Smooth muscle cell (in vitro differentiated cells): ENCODE data around the gene ANTXRL. TPM values are rescaled to one million over a fixed set of nuclear protein-coding genes. Genes with fewer than 3 reads are reported as not detected.
"Not testable (repeated sequence)": the region's sequence is repeated elsewhere in the genome, so short reads cannot be mapped to it uniquely, and the experiment has no call there.

ENCODE experiments used
- DNase-seq: peaks from one replicate; lab custom pipeline; 2025; ENCODE audit not compliant: unreplicated experiment; lab: John Stamatoyannopoulos, UW
- H2AFZ ChIP-seq: fragments of 200-600 bp; sonication (generic); 2 replicates; pipeline ENCODE4 v1.6.0; 2016; ENCODE audit warnings: antibody characterized with exemption, low read depth, mild to moderate bottlenecking
- H3F3A ChIP-seq: fragments of 200-600 bp; sonication (generic); 2 replicates; pipeline ENCODE4 v1.6.0; 2017; ENCODE audit warnings: antibody characterized with exemption, low read depth
- H3K27ac ChIP-seq: fragments of 200-600 bp; sonication (generic); 2 replicates; pipeline ENCODE4 v1.5.1; 2016; ENCODE audit warnings: low read depth, mild to moderate bottlenecking
- H3K27me3 ChIP-seq: fragments of 200-600 bp; sonication (generic); 2 replicates; pipeline ENCODE4 v1.6.1; 2016; ENCODE audit warnings: low read depth, mild to moderate bottlenecking
- H3K36me3 ChIP-seq: fragments of 200-600 bp; sonication (generic); 2 replicates; pipeline ENCODE4 v1.5.1; 2016; ENCODE audit warnings: low read depth
- H3K4me1 ChIP-seq: fragments of 200-600 bp; sonication (generic); 2 replicates; pipeline ENCODE4 v1.5.1; 2016; ENCODE audit warnings: low read depth
- H3K4me2 ChIP-seq: fragments of 200-600 bp; sonication (generic); 2 replicates; pipeline ENCODE4 v1.6.0; 2016; ENCODE audit warnings: mild to moderate bottlenecking
- H3K4me3 ChIP-seq: fragments of 200-600 bp; sonication (generic); 2 replicates; pipeline ENCODE4 v1.5.1; 2016; ENCODE audit warnings: mild to moderate bottlenecking
- H3K79me2 ChIP-seq: fragments of 200-600 bp; sonication (generic); 2 replicates; pipeline ENCODE4 v1.6.0; 2016; ENCODE audit warnings: low read depth, mild to moderate bottlenecking
- H3K9ac ChIP-seq: fragments of 200-600 bp; sonication (generic); 2 replicates; pipeline ENCODE4 v1.6.0; 2016; ENCODE audit warnings: low read depth
- H3K9me3 ChIP-seq: fragments of 200-600 bp; sonication (generic); replicated peaks from 2 replicates; pipeline ENCODE4 v1.5.1; 2016; ENCODE audit warnings: low read depth
- H4K20me1 ChIP-seq: fragments of 200-600 bp; sonication (generic); 2 replicates; pipeline ENCODE4 v1.6.0; 2016; ENCODE audit warnings: low read depth
- CTCF ChIP-seq: fragments of 200-600 bp; sonication (generic); IDR thresholded peaks from 2 replicates; pipeline ENCODE4 v1.5.1; 2017; ENCODE audit warnings: borderline replicate concordance, mild to moderate bottlenecking, antibody characterized with exemption; ENCODE audit not compliant: insufficient read depth, poor library complexity, severe bottlenecking
- WGBS: methylation state at CpG from one replicate; pipeline ENCODE4 v1.1.7; 2016; ENCODE audit warnings: low lambda C conversion rate; 5-methylcytosine and 5-hydroxymethylcytosine counted together
- polyA plus RNA-seq: library from polyadenylated mRNA; unstranded; fragments of >200 nt; fragmentation: Nextera tagmentation; extraction: Ambion mirVana; gene quantifications from 2 replicates; pipeline ENCODE4 v1.2.1, GENCODE V29; 2016
- total RNA-seq: library from RNA; depleted of rRNA; stranded (reverse); fragments of >200 nt; gene quantifications from 2 replicates; pipeline ENCODE4 v1.2.3, GENCODE V29; 2014

Gene ANTXRL
- total and polyA plus RNA-seq, 2 experiments from 2014 or later: not detected

- H3K4me2 ChIP-seq: no peak overlapping the region
- no peaks in the 10 kb centered on the region for H4K20me1 ChIP-seq
- no peaks in the 10 kb centered on the region for H3K9me3 ChIP-seq
- no peak overlapping the region for H3K4me3 ChIP-seq
- no peaks in the 10 kb centered on the region for H3F3A ChIP-seq
- H3K4me1 ChIP-seq: no peaks in the 10 kb centered on the region
- no peaks in the 10 kb centered on the region for H3K79me2 ChIP-seq
- DNase-seq: no peak
- no peaks in the 10 kb centered on the region for H3K27me3 ChIP-seq
- H2AFZ ChIP-seq: no peak overlapping the region
- no peak for TF ChIP-seq CTCF
- H3K9ac ChIP-seq: no peak overlapping the region
- no peaks in the 10 kb centered on the region for H3K36me3 ChIP-seq
- no peak overlapping the region for H3K27ac ChIP-seq
- WGBS: 84% methylated on average over 18 of the region's 19 CpGs
Measured at GRCh38 chr10:46253076-46254006, 33.5 kb upstream of the ANTXRL start.

GRCh38 chr10:46254007-46254383, 32.8 kb upstream of the ANTXRL start:
- Histone ChIP-seq H3K36me3 (no peaks in the 10 kb centered on the region), H3K9me3 (no peaks in the 10 kb centered on the region), H2AFZ (no peak overlapping the region), H3K27ac (no peak overlapping the region), H3K4me2 (no peak overlapping the region), H3K9ac (no peak overlapping the region), H3K4me3 (no peak overlapping the region), H3K79me2 (no peaks in the 10 kb centered on the region), H3F3A (no peaks in the 10 kb centered on the region), H3K27me3 (no peaks in the 10 kb centered on the region), H4K20me1 (no peaks in the 10 kb centered on the region), H3K4me1 (no peaks in the 10 kb centered on the region)
- WGBS: 94% methylated on average over 6 of the region's 6 CpGs
- no peak for DNase-seq
- no peak for TF ChIP-seq CTCF

GRCh38 chr10:46254467-46254866, 32.3 kb upstream of the ANTXRL start:
- H3K9ac ChIP-seq: no peak overlapping the region
- no peaks in the 10 kb centered on the region for H3K36me3 ChIP-seq
- no peak overlapping the region for H3K4me3 ChIP-seq
- H3K27ac ChIP-seq: no peak overlapping the region
- H3K9me3 ChIP-seq: no peaks in the 10 kb centered on the region
- H3F3A ChIP-seq: no peaks in the 10 kb centered on the region
- H4K20me1 ChIP-seq: no peaks in the 10 kb centered on the region
- no peak for TF ChIP-seq CTCF
- H2AFZ ChIP-seq: no peak overlapping the region
- no peaks in the 10 kb centered on the region for H3K27me3 ChIP-seq
- DNase-seq: no peak
- WGBS: 90% methylated on average over 4 of the region's 4 CpGs
- H3K79me2 ChIP-seq: no peaks in the 10 kb centered on the region
- H3K4me2 ChIP-seq: no peak overlapping the region
- H3K4me1 ChIP-seq: no peaks in the 10 kb centered on the region

- H3K4me2 ChIP-seq, H3F3A ChIP-seq, H3K4me1 ChIP-seq, H3K27ac ChIP-seq, H4K20me1 ChIP-seq, H3K9me3 ChIP-seq, DNase-seq, H2AFZ ChIP-seq, H3K36me3 ChIP-seq, H3K27me3 ChIP-seq, H3K79me2 ChIP-seq, H3K9ac ChIP-seq, H3K4me3 ChIP-seq: not testable (repeated sequence)
- 92% methylated on average over 3 of the region's 3 CpGs for WGBS
Measured at GRCh38 chr10:46255210-46255609, 31.6 kb upstream of the ANTXRL start.
